HG02884 (cell line): Measurements from ENCODE around the gene MICAL3.

Experiments
- ATAC-seq: cut with Tn5 transposase; IDR thresholded peaks from one replicate; pipeline ENCODE4 v1.9.1; 2021; ENCODE audit warnings: mild to moderate bottlenecking, moderate library complexity; ENCODE audit not compliant: unreplicated experiment

The MICAL3 gene

DNA sequence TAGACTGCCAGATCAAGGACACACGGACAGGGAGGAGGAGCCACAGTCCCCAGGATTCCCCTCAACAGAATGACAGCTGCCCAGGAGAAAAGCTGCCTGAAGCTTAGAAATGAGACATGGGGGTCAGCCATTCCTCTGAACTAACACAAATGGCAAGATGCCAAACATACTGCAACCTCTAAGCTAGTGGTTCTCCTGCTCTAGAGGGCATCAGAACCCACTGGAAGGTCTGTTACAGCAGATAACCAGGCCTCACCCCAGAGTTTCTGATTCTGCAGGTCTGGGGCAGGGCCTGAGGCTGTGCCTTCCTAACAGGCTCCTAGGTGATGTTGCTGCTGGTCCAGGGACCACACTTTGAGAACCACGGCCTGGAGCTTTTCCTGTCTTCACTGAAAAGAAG is 221.5 kb downstream of the MICAL3 start:
- ATAC-seq = no peak

DNA sequence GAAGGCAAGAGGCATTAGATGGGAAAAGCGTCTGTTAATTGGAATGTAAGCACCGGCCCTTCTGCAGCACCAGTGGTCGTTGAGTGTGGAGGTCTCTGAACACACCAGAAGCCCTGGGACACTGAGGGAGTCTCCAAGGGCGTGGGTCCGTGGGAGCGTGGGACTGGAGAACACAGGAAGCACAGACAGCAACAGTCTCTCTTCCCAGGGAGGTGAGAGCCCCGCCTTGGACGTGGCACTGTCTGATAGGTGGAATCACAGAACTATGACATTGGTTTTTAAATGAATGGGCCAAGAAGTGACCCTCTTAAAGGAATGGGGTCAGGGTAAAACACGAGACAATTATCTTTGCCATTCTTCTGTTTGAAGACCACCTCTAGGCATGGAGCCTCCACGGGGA is 221.9 kb downstream of the MICAL3 start:
- ATAC-seq = no peak

DNA sequence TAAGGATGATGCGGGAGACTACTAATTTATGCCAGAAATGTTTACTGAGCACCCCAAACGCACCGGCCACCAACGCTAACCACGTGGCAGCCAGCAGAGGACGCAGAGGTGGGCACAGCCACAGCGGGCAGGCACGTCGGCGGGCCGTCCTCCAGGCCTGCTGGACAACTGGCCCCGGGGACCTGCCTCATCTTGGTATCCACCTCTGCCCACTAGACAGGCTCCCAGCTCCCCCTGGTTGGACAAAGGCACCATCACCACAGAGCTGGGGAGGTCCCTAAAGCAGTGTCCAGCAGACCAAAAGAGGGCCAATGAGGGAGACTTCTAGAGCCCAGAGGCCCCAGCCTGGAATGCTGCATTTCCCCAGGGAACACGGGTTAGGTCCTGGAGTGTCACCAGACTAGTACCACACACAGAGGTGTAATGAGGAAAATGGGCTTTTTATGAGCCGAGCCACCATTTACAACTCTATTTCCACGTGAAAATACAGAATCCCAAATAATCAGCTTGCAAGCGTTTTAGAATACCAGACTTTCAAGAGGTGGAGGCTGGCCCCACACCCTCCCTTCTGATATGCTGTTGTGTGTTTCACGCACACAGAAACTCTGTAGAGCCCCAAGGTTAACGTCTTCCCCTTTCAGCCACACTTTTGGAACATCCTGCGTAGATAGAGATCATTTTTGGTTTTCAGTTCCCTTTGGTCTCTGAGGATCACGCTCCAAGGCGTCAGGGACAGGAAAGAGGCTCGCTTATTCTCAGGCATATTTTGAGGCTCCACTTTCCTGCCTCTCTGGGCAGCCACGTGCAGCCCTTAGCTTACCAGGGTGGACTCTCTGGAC is 226.4 kb downstream of the MICAL3 start:
- ATAC-seq = no peak

DNA sequence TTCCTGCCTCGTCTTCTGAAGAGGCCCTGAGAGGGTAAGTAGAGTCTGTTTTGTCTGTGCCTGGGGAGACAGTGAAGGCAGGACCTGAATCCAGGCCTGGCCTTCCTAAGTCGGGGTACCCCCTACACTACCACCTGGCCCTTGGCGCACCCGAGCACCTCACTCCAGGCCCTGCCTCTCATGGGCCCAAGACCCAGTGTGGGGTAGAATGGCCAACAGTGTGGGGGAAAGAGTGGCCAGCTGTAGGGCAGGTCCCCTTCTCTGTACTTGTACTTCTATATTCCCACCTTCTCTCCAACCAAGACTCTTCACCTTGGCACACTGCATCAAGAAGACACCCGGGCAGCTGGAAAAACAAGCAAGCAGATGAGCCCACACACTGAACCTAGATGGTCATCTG is 227.7 kb downstream of the MICAL3 start:
- ATAC-seq = no peak

DNA sequence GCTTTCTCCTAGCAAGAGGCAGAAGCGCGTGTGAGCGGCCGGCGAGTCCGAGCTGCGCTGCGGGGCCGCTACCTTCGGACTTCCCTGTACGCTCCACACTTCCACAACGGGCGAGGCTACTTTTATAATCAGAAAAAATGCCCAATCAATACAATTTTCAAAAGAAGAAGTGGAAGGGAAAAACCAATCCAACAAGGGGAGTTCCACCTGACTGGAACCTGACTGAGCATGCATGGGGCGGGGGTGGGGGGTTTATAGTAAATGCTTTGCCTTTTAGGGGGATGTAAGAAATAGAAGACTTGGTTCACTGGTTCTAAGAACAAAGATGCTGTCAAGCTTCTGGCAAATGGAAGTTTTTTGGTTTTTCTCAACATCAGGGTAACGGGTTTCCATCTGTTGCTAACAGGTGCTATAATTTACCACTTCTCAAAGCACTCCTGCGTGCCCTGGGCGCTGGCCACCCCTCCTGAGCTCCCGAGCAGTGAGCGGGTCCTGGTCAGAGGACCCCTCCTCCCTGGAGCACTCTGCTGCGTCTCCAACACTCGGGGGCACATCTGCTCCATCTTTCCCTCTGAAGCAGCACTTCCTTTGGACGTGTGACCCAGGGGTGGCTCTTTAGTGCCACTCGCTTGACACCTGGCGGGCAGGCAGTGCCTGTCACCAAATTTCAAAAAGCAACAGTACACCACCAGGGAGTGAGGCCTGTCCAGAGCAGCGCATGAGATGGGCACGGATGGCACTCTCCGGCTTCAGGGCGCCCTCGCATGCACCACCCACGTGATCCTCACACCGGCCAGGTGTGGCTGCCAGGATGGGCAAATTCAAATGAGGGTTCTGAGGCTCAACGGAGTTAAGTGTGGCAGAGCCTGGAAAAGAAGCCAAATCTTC is 228.5 kb downstream of the MICAL3 start:
- no peak for ATAC-seq

DNA sequence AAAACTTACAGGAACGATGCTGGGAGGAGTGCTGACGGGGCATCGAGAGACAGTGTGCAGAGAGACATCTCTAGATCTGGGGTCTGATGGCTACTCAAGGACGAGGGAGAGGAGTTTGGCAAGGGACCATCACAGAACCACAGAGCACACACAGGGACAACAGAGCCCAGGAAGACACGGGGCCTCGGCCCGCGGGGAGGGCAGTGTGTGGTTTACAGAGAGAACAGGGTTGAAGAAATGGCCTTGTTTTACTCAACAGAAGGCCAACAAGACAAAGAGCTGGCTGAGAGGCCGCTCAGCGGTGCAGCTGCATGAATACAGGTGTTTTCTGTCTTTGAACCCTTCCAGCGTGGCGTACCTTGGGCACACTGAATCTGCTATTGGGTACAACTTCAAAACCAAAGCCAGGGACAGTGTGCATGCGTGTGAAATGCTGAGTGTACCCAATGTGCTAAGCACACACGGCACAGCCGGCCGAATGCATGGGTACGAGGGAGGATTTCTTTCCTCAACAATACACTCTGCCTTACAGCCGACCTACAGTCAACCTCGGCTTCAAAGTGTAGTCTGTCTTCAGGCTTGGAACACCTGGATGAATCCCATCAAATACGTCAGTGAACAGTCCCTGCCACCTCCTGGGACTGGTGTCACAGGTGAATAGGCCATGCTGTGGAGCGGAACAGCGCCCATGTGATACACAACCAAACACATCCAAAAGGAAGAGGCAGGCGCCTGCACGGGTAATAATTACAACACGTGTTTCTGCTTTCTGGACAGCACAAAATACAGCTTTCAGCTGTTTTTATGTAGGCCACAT is 229.4 kb downstream of the MICAL3 start:
- ATAC-seq = no peak

DNA sequence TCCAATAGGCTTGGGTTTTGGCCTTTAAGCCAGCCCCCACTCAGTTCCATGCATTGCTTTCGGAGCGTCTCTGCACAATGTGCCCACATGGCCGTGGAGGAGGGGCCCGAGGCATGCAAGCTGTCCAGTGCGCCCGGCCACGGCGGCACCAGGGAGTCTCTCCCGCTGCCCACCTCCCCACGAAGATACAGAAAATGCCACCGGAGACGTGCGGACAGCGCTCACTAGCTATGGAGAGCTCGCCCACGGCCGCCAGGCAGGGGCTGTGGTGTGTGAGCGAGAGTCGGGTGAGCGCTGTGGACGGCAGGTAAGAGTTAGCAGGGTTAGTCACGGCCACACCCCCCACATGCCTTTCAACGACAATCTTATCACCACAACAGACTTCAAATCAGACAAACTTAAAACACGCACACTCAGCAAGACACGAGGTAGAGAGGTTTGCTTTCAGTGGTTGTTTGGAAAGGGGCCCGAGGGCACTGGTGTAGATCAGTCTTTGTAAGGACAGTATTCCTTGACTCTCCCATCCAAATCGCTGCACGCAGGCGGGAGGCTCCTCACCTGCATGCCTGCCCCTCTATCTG is 231.4 kb downstream of the MICAL3 start:
- ATAC-seq = no peak

DNA sequence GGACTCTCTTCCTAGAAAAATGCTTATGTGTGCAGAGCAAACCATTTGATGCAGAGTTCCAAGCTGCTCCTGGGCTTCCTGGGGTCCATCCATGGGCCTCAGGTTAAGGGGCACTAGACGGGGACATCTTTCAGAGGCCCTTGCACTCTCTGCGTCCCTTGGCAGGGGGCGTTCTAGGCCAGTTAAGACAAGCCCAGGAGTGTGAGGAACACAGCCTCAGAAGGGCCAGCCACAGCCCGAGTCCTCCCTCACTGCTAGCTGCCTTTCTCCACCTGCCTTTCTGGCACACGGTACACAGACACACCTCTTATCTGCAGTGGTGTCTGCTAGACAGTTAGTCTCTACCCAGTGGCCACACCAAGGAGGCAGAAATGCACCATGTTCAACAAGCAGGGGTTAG is 232.1 kb downstream of the MICAL3 start:
- no peak for ATAC-seq

DNA sequence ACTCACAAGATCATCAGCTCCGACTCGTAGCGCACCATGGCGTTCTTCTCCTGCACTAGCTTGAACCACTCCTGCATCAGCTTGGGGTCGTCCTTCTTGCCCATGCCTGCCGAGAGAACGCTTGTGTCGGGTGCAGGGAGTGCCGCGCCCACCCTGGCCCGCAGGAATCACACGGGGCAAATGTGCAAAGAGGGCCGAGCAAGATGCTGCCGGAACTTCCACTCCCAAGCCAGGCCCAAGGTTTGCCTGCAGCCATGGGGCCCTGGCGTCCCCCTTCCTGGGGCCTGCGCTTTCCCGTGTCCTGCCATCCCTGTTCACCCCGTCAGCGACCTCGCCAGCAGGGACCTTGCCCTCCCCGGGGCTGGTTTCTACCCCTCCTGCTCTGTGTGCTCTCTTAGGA is 233.2 kb downstream of the MICAL3 start:
- no peak for ATAC-seq

DNA sequence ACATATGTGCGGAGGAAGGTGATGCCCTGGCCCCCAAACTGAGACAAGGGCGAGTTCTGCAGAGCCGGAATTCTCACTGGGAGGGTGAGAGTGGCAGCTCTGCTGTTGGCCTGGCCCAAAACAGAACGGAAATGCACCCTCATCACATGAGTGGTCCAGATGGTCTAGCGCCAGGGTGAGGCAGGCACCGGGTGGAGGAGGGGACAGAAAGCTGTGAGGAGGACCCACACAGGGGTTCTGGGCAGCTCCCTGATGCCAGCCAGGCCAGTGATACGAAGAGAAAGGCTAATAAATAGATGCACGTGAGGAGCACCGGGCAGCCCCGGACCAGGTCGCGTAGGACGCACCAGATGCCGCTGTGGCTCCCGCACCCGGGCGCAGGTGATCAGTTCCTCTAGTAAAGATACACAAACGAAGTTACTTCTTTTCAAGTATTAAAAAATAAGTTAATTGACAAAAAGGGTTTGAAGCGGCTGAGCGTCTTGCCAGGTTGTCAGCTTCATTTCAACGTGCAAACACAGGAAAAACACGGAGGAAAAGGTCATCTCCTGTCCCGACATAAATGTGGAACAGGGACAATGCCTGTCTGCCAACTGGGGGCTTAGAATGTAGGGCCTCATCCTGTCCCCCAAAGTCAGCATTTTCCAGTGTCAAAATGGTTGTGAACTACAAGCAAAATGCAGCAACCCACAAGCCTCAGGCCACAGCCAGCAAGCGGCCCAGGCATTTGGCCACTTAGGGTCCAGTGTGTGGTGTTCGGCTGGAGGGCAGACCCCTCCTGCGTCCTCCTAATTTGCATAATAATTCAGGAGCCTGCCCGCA is 234.8 kb downstream of the MICAL3 start:
- no peak for ATAC-seq

DNA sequence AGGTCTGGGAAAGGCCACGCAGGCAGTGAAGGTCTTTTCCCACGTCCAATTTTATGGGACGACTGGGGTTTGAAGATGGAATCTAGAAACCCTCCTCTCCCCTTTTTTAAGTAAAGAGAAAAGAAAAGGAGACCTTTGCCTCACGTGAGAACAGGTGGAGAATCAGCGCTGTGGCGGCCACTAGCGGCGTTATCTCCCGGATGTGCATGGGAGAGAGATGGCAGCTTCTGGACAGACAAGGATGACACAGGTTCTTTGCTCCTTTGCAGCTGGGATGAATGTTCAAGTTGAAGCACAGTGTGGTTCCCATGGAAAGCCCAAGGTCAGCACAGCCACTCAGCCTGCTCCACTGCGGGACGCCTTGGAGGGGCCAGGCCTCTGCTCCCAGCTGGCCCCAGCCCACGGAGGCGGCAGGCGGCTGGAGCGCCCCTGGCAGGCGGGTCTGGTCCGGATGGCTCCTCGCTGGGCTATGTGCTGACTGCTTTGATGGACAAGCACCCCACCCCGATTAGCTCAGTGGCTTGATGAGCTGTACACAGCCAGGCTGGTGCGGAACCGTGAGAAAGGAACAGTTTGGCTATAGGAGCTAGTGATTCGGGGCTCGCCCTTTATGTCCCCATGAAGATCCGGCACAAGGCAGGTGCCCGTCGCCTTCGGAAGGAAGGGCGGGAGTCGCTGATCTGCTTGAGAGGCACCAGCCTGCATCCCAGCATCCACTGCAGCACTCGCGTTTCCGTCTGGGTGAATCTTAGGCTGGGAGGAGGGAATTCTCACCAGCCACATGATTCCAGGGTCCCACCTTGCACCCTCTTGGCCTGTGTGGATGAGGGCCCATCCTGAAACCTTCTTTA is 235.6 kb downstream of the MICAL3 start:
- no peak for ATAC-seq

DNA sequence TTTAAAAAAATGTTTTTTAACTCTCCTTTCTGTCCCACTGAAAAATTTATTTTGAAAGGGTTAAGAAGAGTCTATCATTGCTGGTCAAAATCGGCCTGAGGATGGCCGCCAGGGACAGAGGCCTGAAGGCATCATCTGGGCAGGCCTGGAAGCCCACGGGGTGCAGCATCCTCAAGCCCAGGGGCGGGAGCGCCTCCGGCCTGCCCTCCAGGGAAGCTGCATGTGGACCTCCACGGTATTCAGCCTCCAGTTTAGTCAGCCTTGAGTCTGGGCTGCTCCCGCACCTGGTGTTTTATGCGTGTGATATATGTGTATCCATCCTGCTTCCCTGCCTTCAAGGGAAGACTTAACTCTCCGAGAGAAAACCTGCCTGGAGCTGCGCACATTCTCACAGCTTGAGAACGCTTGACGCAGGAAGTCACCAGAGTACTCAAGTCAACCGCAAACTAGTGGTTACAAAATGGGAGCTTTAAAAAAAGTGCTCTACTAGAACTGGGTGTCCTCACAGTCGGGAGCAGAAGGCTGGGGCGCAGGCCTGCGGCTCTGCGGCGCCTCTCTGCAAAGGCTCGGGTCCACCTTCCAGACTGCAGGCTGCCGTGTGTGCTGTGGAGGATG is 236.5 kb downstream of the MICAL3 start:
- ATAC-seq = no peak

DNA sequence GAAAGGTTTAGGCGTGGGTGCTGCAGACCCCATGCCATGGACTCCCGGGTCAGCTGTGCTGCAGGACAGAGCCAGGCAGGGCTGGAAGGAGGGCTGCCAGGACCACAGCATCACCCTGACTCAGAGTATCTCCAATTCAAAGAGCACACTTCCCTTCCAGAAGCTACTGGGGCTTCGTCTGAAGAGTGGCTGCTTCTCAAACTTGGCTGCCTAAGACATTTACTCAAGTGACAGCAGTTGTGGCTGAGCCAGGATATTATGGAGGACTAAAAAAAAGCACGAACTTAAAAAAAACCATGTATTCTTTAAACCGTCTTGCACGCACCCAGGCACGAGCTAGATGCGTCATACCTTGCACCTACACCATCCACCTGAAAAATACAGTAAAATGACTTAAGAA is 237.1 kb downstream of the MICAL3 start:
- no peak for ATAC-seq

DNA sequence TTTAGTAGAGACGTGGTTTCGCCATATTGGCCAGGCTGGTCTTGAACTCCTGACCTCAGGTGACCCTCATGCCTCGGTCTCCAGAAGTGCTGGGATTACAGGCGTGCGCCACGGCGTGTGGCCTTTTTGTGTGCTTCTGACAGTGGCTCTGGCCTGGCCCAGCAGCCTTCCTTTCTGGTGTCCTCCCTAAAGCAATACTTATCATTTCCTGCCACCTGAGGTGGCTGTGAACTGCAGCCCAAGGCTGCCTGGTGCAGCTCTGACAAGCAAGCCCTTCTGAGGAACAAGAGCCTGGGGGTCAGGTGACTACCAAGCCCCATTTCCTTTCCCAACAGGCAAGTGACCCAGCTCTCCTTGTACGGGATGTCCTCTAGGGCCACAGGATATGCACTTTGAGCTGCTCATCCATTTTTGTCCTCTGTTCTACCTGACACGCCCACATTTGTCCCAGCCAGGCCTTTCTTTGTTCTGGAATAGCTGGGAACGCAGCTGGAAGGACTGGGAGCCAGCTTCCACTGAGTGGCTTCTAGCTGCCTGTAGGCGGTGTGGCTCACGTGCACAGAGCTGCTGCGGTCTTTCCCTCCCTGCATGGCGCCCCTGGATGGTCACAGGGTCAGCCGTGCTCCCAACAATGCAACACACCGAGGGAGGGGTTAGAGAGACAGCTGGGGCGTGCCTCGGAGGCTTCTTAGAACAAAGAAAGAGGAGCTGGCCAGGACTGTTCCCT is 237.8 kb downstream of the MICAL3 start:
- no peak for ATAC-seq

DNA sequence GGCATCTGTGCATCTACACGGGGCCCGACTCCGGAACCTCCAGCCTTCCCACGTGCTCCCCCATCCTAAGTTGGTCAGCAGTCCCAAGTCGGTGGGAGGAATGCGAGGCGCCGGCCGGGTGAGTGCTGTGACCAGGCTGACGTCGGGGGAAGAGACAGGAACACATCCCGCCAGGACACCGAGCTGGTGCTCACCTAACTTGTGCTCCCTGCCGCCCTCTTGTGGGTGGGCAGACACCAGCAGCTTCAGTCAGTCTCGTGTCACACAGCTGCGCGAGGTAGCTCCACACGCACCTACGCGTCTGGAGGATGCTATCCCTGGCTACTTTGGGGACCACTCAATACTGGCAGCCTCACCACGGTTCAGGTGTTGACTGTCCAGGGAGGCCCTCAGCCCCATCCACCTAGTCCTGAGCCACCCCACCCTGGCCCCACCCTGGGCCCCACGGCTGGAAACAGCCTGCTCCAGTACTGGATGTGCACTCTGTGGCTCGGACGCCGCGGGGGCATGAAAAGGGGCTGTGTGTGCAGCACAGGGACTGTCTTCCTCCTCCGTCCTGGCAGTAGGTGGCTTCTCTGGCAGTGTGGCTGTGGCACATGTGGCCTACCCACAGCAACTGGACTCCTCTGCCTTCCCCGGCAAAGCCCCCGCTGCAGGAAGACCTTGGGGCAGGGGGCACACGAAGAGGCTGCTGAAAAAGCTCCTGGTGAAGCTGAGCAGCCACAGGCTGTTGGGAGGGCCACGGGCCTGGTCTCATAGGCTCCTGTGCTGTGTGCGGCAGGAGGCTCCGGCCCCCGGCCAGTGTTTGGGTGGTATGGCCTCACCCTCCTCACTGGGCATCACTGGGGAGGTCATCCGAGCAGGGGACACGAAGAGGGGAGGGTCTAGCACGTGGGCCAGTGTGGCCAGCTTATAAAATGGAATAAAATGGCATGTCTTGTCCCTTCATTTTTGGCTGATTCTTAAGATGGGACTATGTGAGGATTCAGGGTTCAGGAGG is 238.9 kb downstream of the MICAL3 start:
- no peak for ATAC-seq

DNA sequence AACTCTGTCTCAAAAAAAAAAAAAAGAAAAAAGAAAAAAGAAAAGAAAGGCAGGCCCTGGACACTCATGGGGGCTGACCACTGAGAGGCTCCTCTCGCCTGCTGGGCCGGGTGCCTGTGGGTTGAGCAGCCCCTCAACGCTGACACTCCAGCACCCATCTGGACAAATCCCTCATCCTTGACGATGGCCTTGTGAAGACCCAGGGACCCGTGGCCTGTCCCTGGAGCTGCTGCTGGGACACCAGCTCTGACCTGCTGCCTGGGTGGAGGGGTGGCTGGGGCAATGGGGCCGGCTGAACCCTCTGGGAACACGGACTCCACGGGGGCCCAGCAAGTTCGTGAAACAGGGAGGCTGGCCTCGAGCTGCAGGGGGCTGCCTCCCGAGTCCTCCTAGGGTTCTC is 239.6 kb downstream of the MICAL3 start:
- no peak for ATAC-seq
